ENCODE data around the gene SFRP4.

Gene SFRP4

GRCh38 chr7:37901236-37901827 lies 15.3 kb downstream of the SFRP4 start:
- H3K4me3 ChIP-seq (ENCODE audit: low read length): no peak overlapping the region
- peak; percentile 68 for TF ChIP-seq CTCF (conservative IDR thresholded peaks at IDR 0.05; ENCODE audit: low read length)
- peak; percentile 55 for DNase-seq (ENCODE audit: low read depth)

GRCh38 chr7:37899712-37900247 lies 16.8 kb downstream of the SFRP4 start:
- no peak for DNase-seq (ENCODE audit: low read depth)
- H3K4me3 ChIP-seq (ENCODE audit: low read length): no peak overlapping the region
- TF ChIP-seq CTCF (conservative IDR thresholded peaks at IDR 0.05; ENCODE audit: low read length): no peak

- DNase-seq (ENCODE audit: low read depth): no peak
- TF ChIP-seq CTCF (conservative IDR thresholded peaks at IDR 0.05; ENCODE audit: low read length): no peak
Observed at GRCh38 chr7:37894671-37895070, 21.9 kb downstream of the SFRP4 start.

GRCh38 chr7:37893359-37893758 lies 23.3 kb downstream of the SFRP4 start:
- TF ChIP-seq CTCF (conservative IDR thresholded peaks at IDR 0.05; ENCODE audit: low read length): no peak
- no peak overlapping the region for H3K4me3 ChIP-seq (ENCODE audit: low read length)
- no peak for DNase-seq (ENCODE audit: low read depth)

More at GRCh38 chr7:37894671-37895070, 21.9 kb downstream of the SFRP4 start:
- H3K4me3 ChIP-seq (ENCODE audit: low read length): no peak overlapping the region

GRCh38 chr7:37882086-37882485 lies 34.5 kb downstream of the SFRP4 start:
- H3K4me3 ChIP-seq (ENCODE audit: low read length): no peak overlapping the region
- DNase-seq (ENCODE audit: low read depth): no peak
- TF ChIP-seq CTCF (conservative IDR thresholded peaks at IDR 0.05; ENCODE audit: low read length): no peak

All from AG10803 (cell line).